LNCaP clone FGC (cell line): ENCODE data around the gene UST.
"Not testable (repeated sequence)": the region's sequence is repeated elsewhere in the genome, so short reads cannot be mapped to it uniquely, and the experiment has no call there.

Experiments
- DNase-seq: peaks from one replicate; pipeline ENCODE4 v3.0.0-alpha.2; 2011; ENCODE audit warnings: low read depth
- H3K4me3 ChIP-seq: 2 replicates; pipeline ENCODE4 v1.5.1; 2011; ENCODE audit warnings: mild to moderate bottlenecking, low read depth, low read length, control low read depth
- TF ChIP-seq, protein P1 (sequence below): IDR thresholded peaks from 2 replicates; pipeline ENCODE4 v1.5.1; 2012; ENCODE audit warnings: mild to moderate bottlenecking; ENCODE audit not compliant: control insufficient read depth, insufficient read depth; ENCODE audit errors: extremely low read depth

Gene UST

DNA sequence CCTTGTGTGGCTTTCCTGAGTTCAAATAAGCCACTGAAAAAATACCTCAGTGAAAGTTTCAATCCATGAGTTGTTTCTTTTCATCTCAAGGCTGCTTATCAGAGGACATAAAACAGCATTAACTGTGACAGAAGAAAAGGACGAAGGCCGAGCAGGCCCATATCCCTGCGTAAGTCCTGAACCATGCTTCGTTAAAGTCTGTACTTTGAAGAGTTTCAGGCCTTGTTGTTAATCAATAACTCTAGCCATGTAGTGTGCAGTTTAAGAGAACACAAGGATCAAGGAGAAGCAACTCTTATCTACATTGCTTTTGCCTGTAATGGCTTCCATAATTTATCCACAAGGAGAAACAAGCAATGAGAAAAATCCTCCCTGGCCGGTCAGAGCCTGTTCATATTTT, 165.4 kb downstream of the UST start:
- no peak for DNase-seq
- H3K4me3 ChIP-seq: no peak overlapping the region
- TF ChIP-seq, protein P1, sequence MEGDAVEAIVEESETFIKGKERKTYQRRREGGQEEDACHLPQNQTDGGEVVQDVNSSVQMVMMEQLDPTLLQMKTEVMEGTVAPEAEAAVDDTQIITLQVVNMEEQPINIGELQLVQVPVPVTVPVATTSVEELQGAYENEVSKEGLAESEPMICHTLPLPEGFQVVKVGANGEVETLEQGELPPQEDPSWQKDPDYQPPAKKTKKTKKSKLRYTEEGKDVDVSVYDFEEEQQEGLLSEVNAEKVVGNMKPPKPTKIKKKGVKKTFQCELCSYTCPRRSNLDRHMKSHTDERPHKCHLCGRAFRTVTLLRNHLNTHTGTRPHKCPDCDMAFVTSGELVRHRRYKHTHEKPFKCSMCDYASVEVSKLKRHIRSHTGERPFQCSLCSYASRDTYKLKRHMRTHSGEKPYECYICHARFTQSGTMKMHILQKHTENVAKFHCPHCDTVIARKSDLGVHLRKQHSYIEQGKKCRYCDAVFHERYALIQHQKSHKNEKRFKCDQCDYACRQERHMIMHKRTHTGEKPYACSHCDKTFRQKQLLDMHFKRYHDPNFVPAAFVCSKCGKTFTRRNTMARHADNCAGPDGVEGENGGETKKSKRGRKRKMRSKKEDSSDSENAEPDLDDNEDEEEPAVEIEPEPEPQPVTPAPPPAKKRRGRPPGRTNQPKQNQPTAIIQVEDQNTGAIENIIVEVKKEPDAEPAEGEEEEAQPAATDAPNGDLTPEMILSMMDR: no peak

DNA sequence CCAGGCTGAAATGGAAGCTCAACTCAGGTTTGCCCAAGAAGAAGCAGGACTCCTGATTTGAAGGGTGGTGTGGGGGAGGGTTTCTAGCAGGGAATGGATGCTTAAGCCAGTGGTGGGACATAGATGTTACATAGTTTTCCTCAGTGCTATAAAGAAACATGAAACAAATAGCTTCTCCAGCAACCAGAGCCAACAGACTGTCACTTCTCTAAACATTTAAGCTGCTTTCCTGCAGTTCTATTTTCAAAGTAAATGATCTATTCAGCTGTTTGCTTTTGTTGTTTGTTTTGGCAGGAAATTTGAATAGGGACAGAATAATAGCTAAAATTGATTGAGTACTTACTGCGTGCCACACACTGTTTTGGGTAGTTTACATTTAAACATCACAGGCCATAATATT, 169.0 kb downstream of the UST start:
- TF ChIP-seq, protein P1: no peak
- H3K4me3 ChIP-seq: no peak overlapping the region
- peak; percentile 52 for DNase-seq

DNA sequence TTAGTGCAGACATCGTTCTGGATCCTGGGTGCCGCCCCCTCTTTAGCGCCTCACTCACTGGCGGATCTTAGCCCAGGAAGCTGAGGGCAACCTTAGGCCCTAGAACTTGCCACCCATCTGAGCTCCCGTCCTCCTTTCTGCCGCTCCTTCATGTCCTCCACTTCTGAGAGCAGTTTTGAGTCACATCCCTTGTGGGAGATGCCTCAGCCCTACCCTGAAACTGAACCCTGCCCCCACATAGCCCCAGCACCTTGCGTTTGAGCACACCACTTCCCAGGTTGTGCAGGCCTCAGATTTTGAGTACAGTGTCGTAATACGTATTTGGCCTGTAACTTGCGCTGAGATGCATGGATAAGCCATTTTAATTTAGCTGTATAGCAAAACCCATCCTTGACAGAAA, 169.7 kb downstream of the UST start:
- DNase-seq, H3K4me3 ChIP-seq: not testable (repeated sequence)

DNA sequence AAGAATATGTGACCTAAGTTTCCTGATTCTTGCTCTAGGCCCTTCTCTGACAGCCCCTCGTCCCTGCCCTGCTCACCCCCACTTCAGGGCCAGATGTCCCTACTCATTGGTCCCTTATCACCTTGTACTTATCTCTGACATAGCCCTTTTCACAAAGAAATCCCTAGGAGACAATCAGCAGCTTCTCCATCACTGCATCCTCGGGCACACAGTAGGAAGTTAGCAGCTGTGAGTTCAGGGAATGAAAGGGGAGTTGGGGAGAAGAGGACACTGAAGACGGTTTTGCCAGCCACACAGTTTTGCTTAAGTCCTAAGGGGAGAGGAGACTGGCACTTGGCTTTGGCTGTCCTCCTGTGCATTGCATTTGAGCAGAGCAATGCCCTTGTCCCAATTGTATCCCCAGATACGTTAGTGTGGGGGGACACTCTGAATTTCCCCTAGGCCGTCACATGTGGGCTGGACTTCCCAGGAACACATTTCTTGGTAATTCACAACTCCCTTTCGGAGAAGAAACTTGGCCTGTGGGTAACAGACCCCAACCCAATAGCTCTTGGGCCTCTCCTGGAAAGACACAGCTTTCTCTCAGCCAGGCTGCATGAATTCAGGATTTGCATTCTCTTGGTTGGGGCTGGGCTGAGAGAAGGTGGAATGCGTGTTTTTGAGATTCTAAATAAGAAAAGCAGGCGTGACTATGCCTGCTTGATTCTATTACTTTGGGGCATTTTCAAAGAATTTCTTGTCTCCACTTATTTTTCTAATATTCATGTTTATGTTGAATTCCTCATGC, 177.6 kb downstream of the UST start:
- DNase-seq: no peak
- TF ChIP-seq, protein P1: no peak
- H3K4me3 ChIP-seq: no peak overlapping the region

DNA sequence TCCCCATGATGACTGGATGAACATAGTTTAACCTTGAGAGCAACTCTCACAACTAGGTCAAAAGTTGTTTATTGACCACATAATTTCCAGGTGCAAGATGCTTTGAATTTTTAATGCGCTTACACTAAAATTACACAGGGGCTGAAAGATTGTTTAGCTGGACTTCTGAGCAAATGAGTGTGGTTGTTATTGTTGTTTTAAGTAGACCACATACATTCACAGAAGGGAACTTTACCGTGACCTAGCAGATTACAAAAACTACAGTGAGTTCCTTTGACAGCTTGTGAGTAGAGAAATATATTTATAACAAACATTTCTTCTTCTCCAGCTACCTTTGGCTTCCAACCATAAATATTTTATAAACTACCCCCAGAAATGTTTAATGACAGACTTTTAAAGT, 178.9 kb downstream of the UST start:
- no peak overlapping the region for H3K4me3 ChIP-seq
- TF ChIP-seq, protein P1: no peak
- DNase-seq: no peak

DNA sequence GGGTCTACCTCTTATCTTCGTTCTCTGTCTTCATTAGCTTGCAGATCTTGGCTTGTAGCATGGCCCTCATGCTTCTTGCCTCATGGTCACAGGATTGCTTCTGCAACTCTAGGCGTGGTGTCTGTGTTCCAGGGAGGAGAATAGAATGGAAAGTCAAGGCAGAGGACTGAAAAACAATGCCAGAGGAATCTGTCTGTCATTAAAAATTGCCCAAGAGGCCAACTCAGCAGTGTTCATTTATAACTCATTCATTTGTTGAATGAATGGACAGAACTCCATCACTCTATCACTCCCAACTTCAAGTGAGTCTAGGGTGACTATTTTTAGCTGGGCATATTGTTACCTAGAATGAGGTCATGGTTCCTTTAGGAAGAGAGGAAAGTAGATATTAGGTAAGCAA, 179.6 kb downstream of the UST start:
- no peak for DNase-seq
- H3K4me3 ChIP-seq: no peak overlapping the region
- TF ChIP-seq, protein P1: no peak

DNA sequence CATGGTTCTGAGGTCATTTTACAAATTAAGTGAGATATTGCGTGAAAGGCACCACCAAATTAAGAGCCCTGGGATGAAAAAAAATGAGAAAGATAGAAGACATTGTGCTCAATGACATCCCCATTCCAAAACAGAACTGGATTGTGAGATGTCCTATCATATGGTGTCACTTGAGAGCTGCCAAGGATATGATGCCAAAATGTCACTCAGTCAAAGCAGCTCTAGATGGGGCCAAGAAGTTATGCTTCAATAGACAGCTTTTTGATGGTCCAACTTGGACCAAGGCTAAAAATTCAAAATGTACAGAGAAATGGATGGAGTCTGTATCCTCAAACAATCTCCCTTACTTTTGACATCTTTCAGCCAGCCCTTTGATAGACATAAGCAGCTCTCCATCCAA, 180.8 kb downstream of the UST start:
- DNase-seq: no peak
- TF ChIP-seq, protein P1: no peak
- H3K4me3 ChIP-seq: no peak overlapping the region
